Pancreas (tissue), 10 donors: Measurements from ENCODE around the gene DNASE1L3. TPM values are rescaled to one million over a fixed set of nuclear protein-coding genes. Genes with fewer than 3 reads are reported as not detected.
"Not testable (repeated sequence)": the region's sequence is repeated elsewhere in the genome, so short reads cannot be mapped to it uniquely, and the experiment has no call there.

Source experiments
- ATAC-seq, 4 donors: fragments of 200-7000 bp; cut with Tn5 transposase; one replicate each; pipeline versions ENCODE4 v1.8.0 to v1.9.1; 2020; ENCODE audit warnings: mild to moderate bottlenecking in 4 of 4, moderate library complexity in 4 of 4
- DNase-seq, 6 donors: peaks; one replicate each; pipeline ENCODE4 v3.0.0-alpha.2; 2020
- FAIRE-seq: peaks from 2 replicates; lab custom pipeline; 2012; peaks lifted over from hg19 to GRCh38; lab: Jason Lieb, UNC
- H3K27ac ChIP-seq, 4 donors: fragments of 200-600 bp; sonication (generic); 1 replicate in 3 of 4; 2 replicates in 1 of 4; pipeline versions ENCODE4 v1.5.0 to v1.8.0; 2020
- H3K27me3 ChIP-seq, 4 donors: fragments of 200-600 bp; one replicate each; pipeline ENCODE4 v1.8.0; 2021
- H3K36me3 ChIP-seq, 3 donors: fragments of 200-600 bp; sonication (generic) in 1 of 3; one replicate each; pipeline versions ENCODE4 v1.5.0 to v1.8.0; 2020 to 2021
- H3K4me1 ChIP-seq, 3 donors: fragments of 200-600 bp; one replicate each; pipeline ENCODE4 v1.8.0; 2021
- H3K4me3 ChIP-seq, 4 donors: fragments of 200-600 bp; sonication (generic) in 2 of 4; one replicate each; pipeline versions ENCODE4 v1.5.0 to v1.8.0; 2020 to 2021
- H3K9me3 ChIP-seq, 4 donors: fragments of 200-600 bp; one replicate each; pipeline ENCODE4 v1.8.0; 2021
- WGBS, 2 donors: extraction: QIAGEN DNeasy Blood & Tissue Kit; methylation state at CpG; one replicate each; pipeline ENCODE4 v1.1.7; 2013; 5-methylcytosine and 5-hydroxymethylcytosine counted together
- intact Hi-C, 3 donors: fragments of 100-400 bp; cut with DNase I; formaldehyde crosslinking; loops; one replicate each; pipeline versions ENCODE4 v1.11.1 to v1.14.2; 2022
- polyA plus RNA-seq, 2 donors: library from polyadenylated mRNA; stranded (reverse); fragments of 200-250 nt; gene quantifications; one replicate each; pipeline ENCODE4 v1.2.3, GENCODE V29; 2013
- total RNA-seq, 6 donors: library from RNA; stranded (reverse); fragmentation: NEBNext Ultra II Directional in 4 of 6; extraction: Animal tissue kit (Norgen Biotek cat#: 25700) in 4 of 6; gene quantifications; one replicate each; pipeline versions ENCODE4 v1.2.1 to v1.2.4, GENCODE V29; 2021 to 2023
- TF ChIP-seq, protein P1 (sequence below), 4 donors: fragments of 200-600 bp; sonication (generic) in 3 of 4; IDR thresholded peaks; one replicate each; pipeline versions ENCODE4 v1.5.0 to v1.8.0; 2021; ENCODE audit warnings: antibody characterized with exemption in 4 of 4
- donor health status: healthy with polysubstance abuse.
- donor health status: DM: no; HTN: no; CAD: no; lungs with moderate emphysema.
- donor health status: DM: no; HTN: no; CAD: no.
- donor health status: control.
- donor health status: control.
- donor health status: Bipolar disorder and iron deficiency.
- donor health status: DM: yes; HTN: yes; CAD: no.
- donor health status: DM: no; HTN: no; CAD: no.
- donor health status: DM: no; HTN: no; CAD: no.
- donor health status: DM: yes; HTN: yes; CAD: no.

DNASE1L3 gene
- total and polyA plus RNA-seq, 8 donors: 0.20 to 0.49 (median 0.36) TPM; not detected in 2

GRCh38 chr3:58249358-58250092, 38.8 kb upstream of the DNASE1L3 start:
- Histone ChIP-seq H3K27ac (no peak overlapping the region), H3K27me3 (no peaks in the 10 kb centered on the region), H3K4me3 (no peak overlapping the region), H3K9me3 (no peaks in the 10 kb centered on the region), H3K4me1 (no peaks in the 10 kb centered on the region), H3K36me3 (no peaks in the 10 kb centered on the region)
- TF ChIP-seq, protein P1, sequence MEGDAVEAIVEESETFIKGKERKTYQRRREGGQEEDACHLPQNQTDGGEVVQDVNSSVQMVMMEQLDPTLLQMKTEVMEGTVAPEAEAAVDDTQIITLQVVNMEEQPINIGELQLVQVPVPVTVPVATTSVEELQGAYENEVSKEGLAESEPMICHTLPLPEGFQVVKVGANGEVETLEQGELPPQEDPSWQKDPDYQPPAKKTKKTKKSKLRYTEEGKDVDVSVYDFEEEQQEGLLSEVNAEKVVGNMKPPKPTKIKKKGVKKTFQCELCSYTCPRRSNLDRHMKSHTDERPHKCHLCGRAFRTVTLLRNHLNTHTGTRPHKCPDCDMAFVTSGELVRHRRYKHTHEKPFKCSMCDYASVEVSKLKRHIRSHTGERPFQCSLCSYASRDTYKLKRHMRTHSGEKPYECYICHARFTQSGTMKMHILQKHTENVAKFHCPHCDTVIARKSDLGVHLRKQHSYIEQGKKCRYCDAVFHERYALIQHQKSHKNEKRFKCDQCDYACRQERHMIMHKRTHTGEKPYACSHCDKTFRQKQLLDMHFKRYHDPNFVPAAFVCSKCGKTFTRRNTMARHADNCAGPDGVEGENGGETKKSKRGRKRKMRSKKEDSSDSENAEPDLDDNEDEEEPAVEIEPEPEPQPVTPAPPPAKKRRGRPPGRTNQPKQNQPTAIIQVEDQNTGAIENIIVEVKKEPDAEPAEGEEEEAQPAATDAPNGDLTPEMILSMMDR (IDR thresholded peaks at IDR 0.05): no peak
- ATAC-seq (peak in 1 of 4 donors; percentile 53), DNase-seq (no peak), FAIRE-seq (no peak)
- intact Hi-C loops: no loop called here
- WGBS, 2 donors: 67 to 70% methylated on average over 7 of the region's 7 CpGs

DNA sequence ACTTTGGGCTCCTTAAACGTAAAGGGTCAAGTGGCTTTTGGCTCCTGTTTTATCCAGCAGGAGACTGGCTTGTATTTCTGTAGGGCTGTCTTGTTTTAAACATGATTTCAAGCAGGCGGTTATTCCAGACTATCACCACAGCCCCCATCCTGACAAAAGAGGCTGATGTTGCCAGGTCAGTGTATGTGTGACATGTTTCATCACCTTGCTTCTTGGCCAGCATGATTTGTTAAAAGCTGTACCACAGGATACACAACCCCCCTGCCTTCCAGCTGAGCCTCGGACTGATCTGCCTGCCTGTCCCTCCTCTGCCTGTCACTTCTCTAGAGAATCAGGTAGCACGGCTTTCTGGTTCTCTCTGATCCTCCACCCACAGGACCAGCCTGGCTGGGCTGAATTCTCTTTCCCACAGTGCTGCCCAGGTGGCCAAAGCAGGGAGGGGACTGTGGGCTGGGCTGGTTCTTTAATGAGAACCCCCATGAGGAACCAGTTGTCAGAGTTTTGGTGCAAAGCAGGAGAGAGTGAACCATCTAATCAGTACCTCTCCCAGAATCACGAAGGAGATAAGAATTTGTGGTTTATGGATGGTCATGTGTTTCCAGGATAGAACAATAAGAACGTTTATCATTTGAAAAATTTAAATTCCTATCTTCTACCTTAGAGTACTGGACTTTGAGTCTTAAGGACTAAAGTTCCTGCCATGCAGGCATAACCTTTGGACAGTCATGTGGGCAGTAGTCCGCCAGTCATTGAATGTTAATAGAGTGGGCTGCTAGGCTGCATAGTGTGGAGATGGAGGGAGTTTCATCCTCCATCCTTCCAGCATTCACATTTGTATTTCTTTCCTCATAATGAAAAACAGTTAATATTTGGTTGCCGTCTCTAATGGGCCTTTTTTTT, 35.6 kb upstream of the DNASE1L3 start:
- H3K4me3 ChIP-seq: no peak overlapping the region
- H3K9me3 ChIP-seq: no peaks in the 10 kb centered on the region
- 67 to 74% methylated on average over 8 of the region's 8 CpGs for WGBS, 2 donors
- ATAC-seq (no peak), FAIRE-seq (no peak), DNase-seq (no peak)
- intact Hi-C loops: no loop called here
- no peaks in the 10 kb centered on the region for H3K36me3 ChIP-seq
- TF ChIP-seq, protein P1 (IDR thresholded peaks at IDR 0.05): no peak
- H3K27ac ChIP-seq: no peak overlapping the region
- H3K4me1 ChIP-seq: no peaks in the 10 kb centered on the region
- H3K27me3 ChIP-seq: no peaks in the 10 kb centered on the region

- no peak overlapping the region for H3K4me3 ChIP-seq
- DNase-seq (no peak), ATAC-seq (no peak), FAIRE-seq (no peak)
- TF ChIP-seq, protein P1 (IDR thresholded peaks at IDR 0.05): no peak
- no peaks in the 10 kb centered on the region for H3K9me3 ChIP-seq
- 87 to 88% methylated on average over 6 of the region's 6 CpGs for WGBS, 2 donors
- H3K27ac ChIP-seq: no peak overlapping the region
- no peaks in the 10 kb centered on the region for H3K27me3 ChIP-seq
- no peaks in the 10 kb centered on the region for H3K36me3 ChIP-seq
- intact Hi-C loops: no loop called here
- no peaks in the 10 kb centered on the region for H3K4me1 ChIP-seq
Measured at GRCh38 chr3:58243976-58244585, 33.3 kb upstream of the DNASE1L3 start.

- H3K27me3 ChIP-seq, ATAC-seq, H3K4me1 ChIP-seq, H3K9me3 ChIP-seq, H3K36me3 ChIP-seq, H3K27ac ChIP-seq, H3K4me3 ChIP-seq, DNase-seq, FAIRE-seq, intact Hi-C loops: not testable (repeated sequence)
- WGBS, 2 donors: 70 to 80% methylated on average over 3 to 4 of the region's 4 CpGs
Measured at GRCh38 chr3:58242860-58243259, 32.1 kb upstream of the DNASE1L3 start.

- no peak overlapping the region for H3K4me3 ChIP-seq
- no peaks in the 10 kb centered on the region for H3K4me1 ChIP-seq
- H3K9me3 ChIP-seq: no peaks in the 10 kb centered on the region
- H3K27ac ChIP-seq: no peak overlapping the region
- intact Hi-C loops: no loop called here
- WGBS, 2 donors: 35 to 45% methylated on average over 1 of the region's 1 CpG
- no peaks in the 10 kb centered on the region for H3K27me3 ChIP-seq
- FAIRE-seq (no peak), ATAC-seq (peak in 1 of 4 donors; percentile 5), DNase-seq (no peak)
- TF ChIP-seq, protein P1 (IDR thresholded peaks at IDR 0.05): no peak
- no peaks in the 10 kb centered on the region for H3K36me3 ChIP-seq
Measured at GRCh38 chr3:58242340-58242739, 31.6 kb upstream of the DNASE1L3 start.
